Cardiac atrium fibroblast (primary cell): ENCODE data around the gene PALB2. TPM values are rescaled to one million over a fixed set of nuclear protein-coding genes. Genes with fewer than 3 reads are reported as not detected.

Source experiments
- total RNA-seq: library from RNA; depleted of rRNA; stranded (reverse); fragments of >200 nt; gene quantifications from 2 replicates; pipeline ENCODE4 v1.2.3, GENCODE V29; 2015

PALB2 gene
- total RNA-seq, result 4.7 and 14.6 TPM in 2 replicates

DNA sequence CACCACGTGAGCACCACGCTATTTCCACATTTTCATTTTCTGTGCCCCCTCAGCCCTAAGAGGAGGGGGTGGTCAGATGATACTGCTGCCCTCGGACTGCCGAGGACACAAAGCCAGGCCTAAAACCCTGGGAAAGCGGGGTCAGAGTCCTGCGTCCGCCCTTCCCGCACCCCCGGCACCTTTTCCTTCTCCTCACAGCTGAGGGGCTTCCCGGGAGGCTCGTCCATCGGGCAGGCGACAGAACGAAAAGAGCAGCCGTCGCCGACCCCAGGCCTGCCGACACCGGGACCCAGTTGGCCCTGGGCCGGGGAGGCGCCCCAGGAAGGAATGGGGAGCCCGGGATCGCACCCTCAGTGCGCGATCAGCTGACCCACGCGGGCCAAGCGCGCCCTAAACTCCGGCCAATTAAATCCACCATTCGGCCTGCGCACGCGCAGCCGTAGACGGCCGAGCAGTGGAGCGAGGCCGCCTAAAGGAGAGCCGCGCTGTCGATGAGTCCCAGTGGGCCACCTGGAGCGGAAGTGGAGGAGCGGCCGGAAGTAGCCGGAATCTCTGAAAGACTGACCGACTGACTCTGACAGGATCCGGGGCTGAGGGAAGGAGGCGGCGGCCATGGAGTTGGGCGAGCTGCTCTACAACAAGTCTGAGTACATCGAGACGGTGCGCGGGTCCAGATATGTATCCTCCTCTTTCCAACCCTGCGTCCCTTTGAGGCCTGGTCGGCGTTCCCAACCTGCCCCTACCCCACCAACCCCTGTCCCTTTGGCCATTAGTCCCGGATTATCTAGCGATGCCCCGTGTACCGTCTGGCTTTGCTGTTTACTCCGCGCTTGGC lies at the start of gene PALB2, which contains the start of gene DCTN5:
PALB2 (minus strand) TSS at position 380 of the 835 bp plus-strand sequence; CDS start at position 227, 153 bp downstream.
DCTN5 (plus strand) TSS at position 536 of the 835 bp plus-strand sequence; CDS start at position 613, 77 bp downstream.

GRCh38 chr16:23678430-23679273 lies 37.5 kb upstream of the PALB2 start, which contains the start of gene PLK1:
Gene PLK1, plus strand, starts transcription at chr16:23678889. Its CDS starts 44 bp downstream, at chr16:23678933.

DNA sequence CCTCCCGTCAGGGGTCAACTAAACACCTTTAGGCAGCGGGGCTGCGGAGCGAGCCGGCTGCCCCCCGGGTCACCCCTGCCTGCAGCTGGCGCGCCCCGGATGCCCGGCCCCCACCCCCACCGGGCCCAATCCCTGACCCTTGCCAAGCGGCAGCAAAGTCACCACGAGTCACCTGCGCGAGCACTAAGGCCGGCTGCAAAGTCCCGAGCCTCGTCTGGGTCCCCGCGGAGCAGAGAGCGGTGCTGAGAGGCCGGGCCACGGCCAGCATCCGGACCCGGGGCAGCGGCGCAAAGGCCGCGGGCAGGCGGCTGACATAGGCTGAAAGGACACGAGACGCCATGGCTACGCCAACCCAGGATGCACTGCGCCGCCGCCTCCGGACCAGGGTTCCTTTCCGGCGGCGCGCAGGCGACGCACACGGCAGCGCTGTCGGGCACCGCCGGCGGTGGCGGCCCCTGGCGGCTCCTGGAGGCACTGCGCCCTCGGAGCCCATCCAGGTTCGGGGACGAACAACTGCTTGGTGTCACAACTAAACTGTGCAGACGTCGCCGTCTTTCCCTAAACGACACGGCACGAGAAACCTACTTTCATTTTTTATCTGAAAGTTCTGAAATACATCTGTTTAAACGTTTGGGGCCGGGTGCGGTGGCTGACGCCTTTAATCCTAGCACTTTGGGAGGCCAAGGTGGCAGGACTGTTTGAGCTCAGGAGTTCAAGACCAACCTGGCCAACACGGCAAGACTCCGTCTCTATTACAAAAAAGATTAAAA lies 45.0 kb downstream of the PALB2 start, which contains the start of gene NDUFAB1:
NDUFAB1 (minus strand) TSS at position 366 of the 770 bp plus-strand sequence; CDS start at position 340, 26 bp downstream.

GRCh38 chr16:23556881-23557778 lies 84.0 kb downstream of the PALB2 start, which contains the start of the genes EARS2 and UBFD1:
Gene EARS2, minus strand, starts transcription at chr16:23557350. Its CDS starts 7 bp downstream, at chr16:23557343.
Gene UBFD1, plus strand, starts transcription at chr16:23557727. Its CDS starts 16 bp downstream, at chr16:23557743.

Other genes with a start within 250 kb of the PALB2 start
- gene COG7, start 188.1 kb downstream of the PALB2 start, total RNA-seq, result 11.0 and 17.8 TPM in 2 replicates
- gene GGA2, start 130.8 kb downstream of the PALB2 start, total RNA-seq, result 17.8 and 22.9 TPM in 2 replicates
- gene EARS2, start 84.0 kb downstream of the PALB2 start, total RNA-seq, result 23.7 and 32.0 TPM in 2 replicates
- gene UBFD1, start 83.6 kb downstream of the PALB2 start, total RNA-seq, result 85.2 and 122 TPM in 2 replicates
- 86.8 and 90.1 TPM in 2 replicates for gene NDUFAB1, start 45.0 kb downstream of the PALB2 start, total RNA-seq
- gene DCTN5, start 156 bp upstream of the PALB2 start, total RNA-seq, result 39.5 and 53.8 TPM in 2 replicates
- 13.5 and 19.9 TPM in 2 replicates for gene PLK1, start 37.6 kb upstream of the PALB2 start, total RNA-seq
- gene ERN2, start 71.9 kb upstream of the PALB2 start, total RNA-seq, result 0.18 TPM in 1 of 2 replicates, not detected in the other
- gene CHP2, start 113.7 kb upstream of the PALB2 start, total RNA-seq, result not detected in 2 replicates
- not detected in 2 replicates for gene PRKCB, start 194.7 kb upstream of the PALB2 start, total RNA-seq